ENCODE data around the gene EDN2. TPM values are rescaled to one million over a fixed set of nuclear protein-coding genes. Genes with fewer than 3 reads are reported as not detected.

The EDN2 gene
- total RNA-seq, 1 experiment from 2014 or later: 0.28 TPM

GRCh38 chr1:41530411-41530810 lies 45.9 kb upstream of the EDN2 start:
- no peak for DNase-seq
- intact Hi-C loops (cut with micrococcal nuclease; ENCODE audit: unreplicated experiment): no loop called here
- H3K9me3 Mint-ChIP-seq (ENCODE audit: low read depth, unreplicated experiment): peaks cover 3% of the 10 kb centered on the region
- H3K4me1 Mint-ChIP-seq (ENCODE audit: low read depth, unreplicated experiment): no peaks in the 10 kb centered on the region
- no peak overlapping the region for H3K27ac Mint-ChIP-seq (ENCODE audit: unreplicated experiment)
- peaks cover 51% of the 10 kb centered on the region for H3K27me3 Mint-ChIP-seq (ENCODE audit: unreplicated experiment)
- H3K36me3 Mint-ChIP-seq (ENCODE audit: insufficient read depth, unreplicated experiment): no peaks in the 10 kb centered on the region
- no peak overlapping the region for H3K4me3 Mint-ChIP-seq (ENCODE audit: low read depth, unreplicated experiment)
- CTCF ChIA-PET: no interaction called here
- no peak for TF ChIP-seq CTCF (IDR thresholded peaks at IDR 0.05; ENCODE audit: unreplicated experiment)
- BruUV-seq (replicated peaks): no TSS peak

GRCh38 chr1:41529621-41530395 lies 45.3 kb upstream of the EDN2 start:
- H3K27me3 Mint-ChIP-seq (ENCODE audit: unreplicated experiment): peaks cover 50% of the 10 kb centered on the region
- H3K27ac Mint-ChIP-seq (ENCODE audit: unreplicated experiment): no peak overlapping the region
- no peaks in the 10 kb centered on the region for H3K4me1 Mint-ChIP-seq (ENCODE audit: low read depth, unreplicated experiment)
- no peak overlapping the region for H3K4me3 Mint-ChIP-seq (ENCODE audit: low read depth, unreplicated experiment)
- CTCF ChIA-PET: no interaction called here
- H3K36me3 Mint-ChIP-seq (ENCODE audit: insufficient read depth, unreplicated experiment): no peaks in the 10 kb centered on the region
- DNase-seq: no peak
- BruUV-seq (replicated peaks): no TSS peak
- intact Hi-C loops (cut with micrococcal nuclease; ENCODE audit: unreplicated experiment): no loop called here
- H3K9me3 Mint-ChIP-seq (ENCODE audit: low read depth, unreplicated experiment): peaks cover 3% of the 10 kb centered on the region
- TF ChIP-seq CTCF (IDR thresholded peaks at IDR 0.05; ENCODE audit: unreplicated experiment): no peak

GRCh38 chr1:41528726-41529605 lies 44.5 kb upstream of the EDN2 start:
- no peak for DNase-seq
- Mint-ChIP-seq H3K27me3 (ENCODE audit: unreplicated experiment) (peaks cover 42% of the 10 kb centered on the region), H3K9me3 (ENCODE audit: low read depth, unreplicated experiment) (peaks cover 3% of the 10 kb centered on the region), H3K4me1 (ENCODE audit: low read depth, unreplicated experiment) (no peaks in the 10 kb centered on the region), H3K27ac (ENCODE audit: unreplicated experiment) (no peak overlapping the region), H3K4me3 (ENCODE audit: low read depth, unreplicated experiment) (no peak overlapping the region), H3K36me3 (ENCODE audit: insufficient read depth, unreplicated experiment) (no peaks in the 10 kb centered on the region)
- CTCF ChIA-PET: no interaction called here
- no TSS peak for BruUV-seq (replicated peaks)
- no peak for TF ChIP-seq CTCF (IDR thresholded peaks at IDR 0.05; ENCODE audit: unreplicated experiment)
- intact Hi-C loops (cut with micrococcal nuclease; ENCODE audit: unreplicated experiment): no loop called here

GRCh38 chr1:41528106-41528505 lies 43.6 kb upstream of the EDN2 start:
- Mint-ChIP-seq H3K27me3 (ENCODE audit: unreplicated experiment) (peaks cover 33% of the 10 kb centered on the region), H3K4me3 (ENCODE audit: low read depth, unreplicated experiment) (no peak overlapping the region), H3K9me3 (ENCODE audit: low read depth, unreplicated experiment) (peaks cover 3% of the 10 kb centered on the region), H3K4me1 (ENCODE audit: low read depth, unreplicated experiment) (no peaks in the 10 kb centered on the region), H3K27ac (ENCODE audit: unreplicated experiment) (no peak overlapping the region), H3K36me3 (ENCODE audit: insufficient read depth, unreplicated experiment) (no peaks in the 10 kb centered on the region)
- CTCF ChIA-PET: no interaction called here
- BruUV-seq (replicated peaks): no TSS peak
- DNase-seq: no peak
- TF ChIP-seq CTCF (IDR thresholded peaks at IDR 0.05; ENCODE audit: unreplicated experiment): no peak
- intact Hi-C loops (cut with micrococcal nuclease; ENCODE audit: unreplicated experiment): no loop called here

Data from Calu3 (cell line).